Activated T-cell treated with anti-CD3 and anti-CD28 coated beads, Interleukin-2, amount 50 U/mL, for 72 hours (primary cell): Measurements from ENCODE around the gene LONP2. TPM values are rescaled to one million over a fixed set of nuclear protein-coding genes. Genes with fewer than 3 reads are reported as not detected.
A peak's percentile ranks its signal among the peaks of the same experiment; 100 is the strongest.
"Not testable (repeated sequence)": the region's sequence is repeated elsewhere in the genome, so short reads cannot be mapped to it uniquely, and the experiment has no call there.

Source experiments
- ATAC-seq, 2 donors: fragments of 150-1000 bp; cut with Tn5 transposase; replicated peaks in 1 of 2; 2 replicates each; pipeline ENCODE4 v1.10.0; 2021; ENCODE audit warnings: moderate library complexity in 2 of 2, mild to moderate bottlenecking in 1 of 2
- DNase-seq, 2 donors: peaks; one replicate each; pipeline ENCODE4 v3.0.0; 2021 to 2022; ENCODE audit warnings: mixed read lengths in 1 of 2
- H3K27ac Mint-ChIP-seq: one replicate; pipeline ENCODE4 v1.8.0; 2022; ENCODE audit warnings: mild to moderate bottlenecking, moderate library complexity, mixed read lengths
- H3K27me3 Mint-ChIP-seq: one replicate; pipeline ENCODE4 v1.8.0; 2022; ENCODE audit warnings: low read depth, mixed read lengths
- H3K36me3 Mint-ChIP-seq, 2 donors: one replicate each; pipeline ENCODE4 v1.8.0; 2022; ENCODE audit warnings: mixed read lengths in 2 of 2, mild to moderate bottlenecking in 1 of 2; ENCODE audit not compliant: insufficient read depth in 2 of 2
- H3K4me1 Mint-ChIP-seq: one replicate; pipeline ENCODE4 v1.8.0; 2022; ENCODE audit warnings: low read depth, mixed read lengths
- H3K4me3 Mint-ChIP-seq, 2 donors: one replicate each; pipeline ENCODE4 v1.8.0; 2022; ENCODE audit warnings: mild to moderate bottlenecking in 2 of 2, mixed read lengths in 2 of 2, moderate library complexity in 2 of 2
- H3K9me3 Mint-ChIP-seq, 2 donors: one replicate each; pipeline ENCODE4 v1.8.0; 2022; ENCODE audit warnings: mixed read lengths in 2 of 2
- total RNA-seq, 2 donors: library from RNA; stranded (reverse); gene quantifications; one replicate each; pipeline ENCODE4 v1.2.3, GENCODE V29; 2022

The LONP2 gene
- total RNA-seq, 2 donors from 2014 or later = 50.8 to 55.3 TPM

- H3K36me3 Mint-ChIP-seq = peaks cover 2 to 8% of the 10 kb centered on the region in 2 donors
- H3K27me3 Mint-ChIP-seq = no peaks in the 10 kb centered on the region
- peak; percentile 88 to 93 for DNase-seq
- H3K9me3 Mint-ChIP-seq = no peaks in the 10 kb centered on the region
- H3K4me1 Mint-ChIP-seq = peaks cover 30% of the 10 kb centered on the region
- H3K4me3 Mint-ChIP-seq = peak within 1 kb of the TSS; percentile 94 to 95
- ATAC-seq = peak; percentile 81 to 82
- H3K27ac Mint-ChIP-seq = peak within 1 kb of the TSS; percentile 90
Measured at GRCh38 chr16:48385253-48386150, 141.4 kb downstream of the LONP2 start, which contains the start of gene SIAH1. Gene SIAH1 (minus strand): TSS chr16:48385413. CDS start chr16:48362428, 22,985 bp downstream.

- peaks cover 2 to 8% of the 10 kb centered on the region in 2 donors for H3K36me3 Mint-ChIP-seq
- no peak for ATAC-seq
- H3K27ac Mint-ChIP-seq = no peak overlapping the region
- no peak for DNase-seq
- peak overlapping the region in 1 of 2 donors; percentile 92 for H3K4me3 Mint-ChIP-seq
- no peaks in the 10 kb centered on the region for H3K9me3 Mint-ChIP-seq
- H3K4me1 Mint-ChIP-seq = peaks cover 21% of the 10 kb centered on the region
- H3K27me3 Mint-ChIP-seq = no peaks in the 10 kb centered on the region
Measured at GRCh38 chr16:48386559-48387312, 142.6 kb downstream of the LONP2 start.

GRCh38 chr16:48392407-48392806, 148.3 kb downstream of the LONP2 start:
- ATAC-seq = no peak
- H3K4me3 Mint-ChIP-seq = no peak overlapping the region
- no peaks in the 10 kb centered on the region for H3K27me3 Mint-ChIP-seq
- DNase-seq = no peak
- no peaks in the 10 kb centered on the region for H3K9me3 Mint-ChIP-seq
- no peak overlapping the region for H3K27ac Mint-ChIP-seq
- no peaks in the 10 kb centered on the region for H3K36me3 Mint-ChIP-seq
- H3K4me1 Mint-ChIP-seq = no peaks in the 10 kb centered on the region

GRCh38 chr16:48393485-48394354, 149.6 kb downstream of the LONP2 start:
- ATAC-seq = peak; percentile 82 to 97
- Mint-ChIP-seq H3K27ac (peak overlapping the region; percentile 66), H3K4me3 (peak overlapping the region in 1 of 2 donors; percentile 27), H3K9me3 (no peaks in the 10 kb centered on the region), H3K27me3 (no peaks in the 10 kb centered on the region), H3K36me3 (no peaks in the 10 kb centered on the region), H3K4me1 (no peaks in the 10 kb centered on the region)
- DNase-seq = peak; percentile 18 to 27

GRCh38 chr16:48394355-48394703, 150.2 kb downstream of the LONP2 start:
- peak in 1 of 2 donors; percentile 9 for ATAC-seq
- Mint-ChIP-seq H3K36me3 (no peaks in the 10 kb centered on the region), H3K4me1 (no peaks in the 10 kb centered on the region), H3K4me3 (no peak overlapping the region), H3K9me3 (no peaks in the 10 kb centered on the region), H3K27me3 (no peaks in the 10 kb centered on the region), H3K27ac (peak overlapping the region; percentile 1)
- DNase-seq = no peak

- no peaks in the 10 kb centered on the region for H3K27me3 Mint-ChIP-seq
- H3K36me3 Mint-ChIP-seq = no peaks in the 10 kb centered on the region
- H3K27ac Mint-ChIP-seq = no peak overlapping the region
- ATAC-seq (no peak), DNase-seq (no peak)
- H3K4me3 Mint-ChIP-seq = no peak overlapping the region
- H3K4me1 Mint-ChIP-seq = no peaks in the 10 kb centered on the region
- no peaks in the 10 kb centered on the region for H3K9me3 Mint-ChIP-seq
Measured at GRCh38 chr16:48395375-48395774, 151.3 kb downstream of the LONP2 start.

GRCh38 chr16:48402547-48402946, 158.4 kb downstream of the LONP2 start:
- H3K27ac Mint-ChIP-seq, H3K36me3 Mint-ChIP-seq, DNase-seq, H3K9me3 Mint-ChIP-seq, H3K4me1 Mint-ChIP-seq, ATAC-seq, H3K27me3 Mint-ChIP-seq, H3K4me3 Mint-ChIP-seq: not testable (repeated sequence)

GRCh38 chr16:48405153-48405552, 161.1 kb downstream of the LONP2 start:
- no peaks in the 10 kb centered on the region for H3K9me3 Mint-ChIP-seq
- no peak overlapping the region for H3K4me3 Mint-ChIP-seq
- ATAC-seq = no peak

GRCh38 chr16:48405907-48406306, 161.8 kb downstream of the LONP2 start:
- ATAC-seq (no peak), DNase-seq (no peak)
- Mint-ChIP-seq H3K4me1 (peaks cover 9% of the 10 kb centered on the region), H3K4me3 (no peak overlapping the region), H3K27me3 (peaks cover 6% of the 10 kb centered on the region), H3K9me3 (no peaks in the 10 kb centered on the region), H3K36me3 (no peaks in the 10 kb centered on the region), H3K27ac (no peak overlapping the region)

More at GRCh38 chr16:48405153-48405552, 161.1 kb downstream of the LONP2 start:
- no peaks in the 10 kb centered on the region for H3K36me3 Mint-ChIP-seq
- H3K27ac Mint-ChIP-seq = no peak overlapping the region
- peaks cover 6% of the 10 kb centered on the region for H3K27me3 Mint-ChIP-seq
- DNase-seq = no peak
- peaks cover 9% of the 10 kb centered on the region for H3K4me1 Mint-ChIP-seq

Other genes starting within 250 kb of the LONP2 start
- not detected for gene ABCC12, start 88.3 kb upstream of the LONP2 start, total RNA-seq
- gene ABCC11, start 3.2 kb downstream of the LONP2 start, total RNA-seq = under 1 TPM; 0.07 to 0.17 TPM
- 10 to 100 TPM; 28.2 to 30.4 TPM for gene SIAH1, start 141.1 kb downstream of the LONP2 start, total RNA-seq